ENCODE measurements around the gene DDX23. TPM values are rescaled to one million over a fixed set of nuclear protein-coding genes. Genes with fewer than 3 reads are reported as not detected.

Gene DDX23
- total RNA-seq, 2 donors from 2014 or later, result 98.5 to 108 TPM

GRCh38 chr12:48823281-48823680 lies 28.7 kb downstream of the DDX23 start:
- Mint-ChIP-seq H3K4me3 (no peak overlapping the region), H3K27me3 (ENCODE audit: insufficient read depth) (peaks cover 38% of the 10 kb centered on the region), H3K27ac (no peak overlapping the region), H3K4me1 (peaks cover 9% of the 10 kb centered on the region), H3K9me3 (no peaks in the 10 kb centered on the region), H3K36me3 (ENCODE audit: low read depth) (peaks cover 26% of the 10 kb centered on the region)
- Histone ChIP-seq H3K27me3 (ENCODE audit: control insufficient read depth, insufficient read depth, low read length, poor library complexity, severe bottlenecking) (no peaks in the 10 kb centered on the region), H3K4me3 (ENCODE audit: low read length) (no peak overlapping the region), H3K27ac (ENCODE audit: low read depth, low read length) (no peak overlapping the region), H3K36me3 (ENCODE audit: control insufficient read depth, insufficient read depth, low read length) (peaks cover 26% of the 10 kb centered on the region), H3K9ac (ENCODE audit: extremely low read depth, low read length, poor library complexity, severe bottlenecking) (no peak overlapping the region), H3K4me1 (ENCODE audit: control insufficient read depth, insufficient read depth, low read length) (no peaks in the 10 kb centered on the region), H3K9me3 (ENCODE audit: control insufficient read depth, low read length) (no peaks in the 10 kb centered on the region)
- no peak for DNase-seq
- no peak for TF ChIP-seq CTCF (conservative IDR thresholded peaks at IDR 0.05)
- WGBS, 2 experiments (ENCODE audit: insufficient coverage in 1 of 2, insufficient read length in 1 of 2), result 96 to 97% methylated on average over 10 to 11 of the region's 11 CpGs

- Histone ChIP-seq H3K27me3 (ENCODE audit: control insufficient read depth, insufficient read depth, low read length, poor library complexity, severe bottlenecking) (no peaks in the 10 kb centered on the region), H3K4me1 (ENCODE audit: control insufficient read depth, insufficient read depth, low read length) (no peaks in the 10 kb centered on the region), H3K27ac (ENCODE audit: low read depth, low read length) (no peak overlapping the region), H3K9me3 (ENCODE audit: control insufficient read depth, low read length) (no peaks in the 10 kb centered on the region), H3K9ac (ENCODE audit: extremely low read depth, low read length, poor library complexity, severe bottlenecking) (no peak overlapping the region), H3K4me3 (ENCODE audit: low read length) (no peak overlapping the region), H3K36me3 (ENCODE audit: control insufficient read depth, insufficient read depth, low read length) (peaks cover 23% of the 10 kb centered on the region)
- Mint-ChIP-seq H3K4me3 (no peak overlapping the region), H3K36me3 (ENCODE audit: low read depth) (peaks cover 25% of the 10 kb centered on the region), H3K4me1 (peaks cover 9% of the 10 kb centered on the region), H3K27me3 (ENCODE audit: insufficient read depth) (peaks cover 43% of the 10 kb centered on the region), H3K27ac (no peak overlapping the region), H3K9me3 (no peaks in the 10 kb centered on the region)
- TF ChIP-seq CTCF (conservative IDR thresholded peaks at IDR 0.05), result no peak
- WGBS, 2 experiments (ENCODE audit: insufficient coverage in 1 of 2, insufficient read length in 1 of 2), result 96 to 100% methylated on average over 1 of the region's 2 CpGs
- DNase-seq, result no peak
These were observed 29.3 kb downstream of the DDX23 start for GRCh38 chr12:48822711-48823110.

- no peak for TF ChIP-seq CTCF (conservative IDR thresholded peaks at IDR 0.05)
- Histone ChIP-seq H3K9me3 (ENCODE audit: control insufficient read depth, low read length) (no peaks in the 10 kb centered on the region), H3K4me1 (ENCODE audit: control insufficient read depth, insufficient read depth, low read length) (peaks cover under 1% of the 10 kb centered on the region), H3K36me3 (ENCODE audit: control insufficient read depth, insufficient read depth, low read length) (peaks cover 18% of the 10 kb centered on the region), H3K9ac (ENCODE audit: extremely low read depth, low read length, poor library complexity, severe bottlenecking) (no peak overlapping the region), H3K27me3 (ENCODE audit: control insufficient read depth, insufficient read depth, low read length, poor library complexity, severe bottlenecking) (no peaks in the 10 kb centered on the region), H3K27ac (ENCODE audit: low read depth, low read length) (no peak overlapping the region), H3K4me3 (ENCODE audit: low read length) (no peak overlapping the region)
- DNase-seq, result no peak
- WGBS, 2 experiments (ENCODE audit: insufficient coverage in 1 of 2, insufficient read length in 1 of 2), result 91 to 95% methylated on average over 3 to 5 of the region's 5 CpGs
- Mint-ChIP-seq H3K4me3 (no peak overlapping the region), H3K27me3 (ENCODE audit: insufficient read depth) (peaks cover 49% of the 10 kb centered on the region), H3K36me3 (ENCODE audit: low read depth) (peaks cover 25% of the 10 kb centered on the region), H3K9me3 (no peaks in the 10 kb centered on the region), H3K27ac (no peak overlapping the region), H3K4me1 (peaks cover 11% of the 10 kb centered on the region)
These were observed 29.8 kb downstream of the DDX23 start for GRCh38 chr12:48822139-48822538.

Measured in endodermal cell (in vitro differentiated cells).